HCT116 (cell line): Measurements from ENCODE around the gene RSPH6A. TPM values are rescaled to one million over a fixed set of nuclear protein-coding genes. Genes with fewer than 3 reads are reported as not detected.
"Not testable (repeated sequence)": the region's sequence is repeated elsewhere in the genome, so short reads cannot be mapped to it uniquely, and the experiment has no call there.

Experiments used
- ATAC-seq: fragments of 200-7000 bp; cut with Tn5 transposase; 2 replicates; pipeline ENCODE4 v1.9.1; 2020; ENCODE audit warnings: mild to moderate bottlenecking, moderate library complexity
- BruUV-seq: library from RNA; stranded (reverse); fragments of 400-500 nt; replicated peaks from 2 replicates; lab custom pipeline; 2021; lab: Mats Ljungman, UMichigan
- CTCF ChIA-PET: fragments of 300-600 bp; sonication (Branson Sonifier 250); formaldehyde crosslinking; loops from one replicate; lab custom pipeline; 2021; ENCODE audit warnings: antibody characterized with exemption; lab: Charles Lee
- POLR2A ChIA-PET: fragments of 300-600, 350-600 bp; sonication (Branson Sonifier 250); formaldehyde crosslinking; loops from one replicate; lab custom pipeline; 2021; ENCODE audit warnings: antibody characterized with exemption; lab: Charles Lee
- RAD21 ChIA-PET, 2 experiments: fragments of 300-600 bp; sonication (Branson Sonifier 250); formaldehyde crosslinking; loops; one replicate each; lab custom pipeline; 2023; ENCODE audit warnings: low total read pairs in 2 of 2; ENCODE audit not compliant: uncharacterized antibody in 2 of 2, unreplicated experiment in 2 of 2, low non-redundant PET in 1 of 2; lab: Charles Lee
- DNase-seq: peaks from one replicate; pipeline ENCODE4 v3.0.0-alpha.2; 2010; ENCODE audit warnings: low read depth, low spot score
- H2AFZ ChIP-seq: fragments of 200-600 bp; shearing (Covaris generic), sonication (generic); 2 replicates; pipeline ENCODE4 v1.6.1; 2017; ENCODE audit warnings: low read depth, mixed run types, mixed read lengths, antibody characterized with exemption, low read length; ENCODE audit not compliant: poor library complexity, severe bottlenecking
- H3K27ac ChIP-seq: 2 replicates; pipeline ENCODE4 v1.5.1; 2012; ENCODE audit warnings: low read depth, low read length
- H3K27me3 ChIP-seq: fragments of 200-600 bp; sonication (generic); 2 replicates; pipeline ENCODE4 v1.6.1; 2016; ENCODE audit warnings: mixed run types, low read length, mixed read lengths; ENCODE audit not compliant: insufficient read depth
- H3K36me3 ChIP-seq, 2 experiments: fragments of 200-500 bp in 1 of 2; fragments of 200-600 bp in 1 of 2; sonication (Bioruptor generic) in 1 of 2; sonication (generic) in 1 of 2; 2 replicates each; pipeline versions ENCODE4 v1.5.1 to v1.6.1; 2014 to 2016; ENCODE audit warnings: low read length in 2 of 2, inconsistent platforms in 1 of 2, mixed read lengths in 1 of 2, mixed run types in 1 of 2; ENCODE audit not compliant: insufficient read depth in 2 of 2, control insufficient read depth in 1 of 2
- H3K4me1 ChIP-seq, 2 experiments: fragments of 200-600 bp in 1 of 2; sonication (generic) in 1 of 2; 2 replicates each; pipeline versions ENCODE4 v1.5.1 to v1.6.1; 2012 to 2017; ENCODE audit warnings: low read length in 2 of 2, inconsistent platforms in 1 of 2, mild to moderate bottlenecking in 1 of 2, mixed read lengths in 1 of 2, mixed run types in 1 of 2, moderate library complexity in 1 of 2; ENCODE audit not compliant: insufficient read depth in 2 of 2, control insufficient read depth in 1 of 2
- H3K4me2 ChIP-seq: fragments of 200-600 bp; sonication (generic); 2 replicates; pipeline ENCODE4 v1.6.1; 2017; ENCODE audit warnings: mixed run types, low read length, mixed read lengths
- H3K4me3 ChIP-seq, 2 experiments: fragments of 200-600 bp in 1 of 2; sonication (generic) in 1 of 2; replicated peaks in 1 of 2; 2 replicates each; pipeline ENCODE4 v1.5.1; 2011 to 2016; ENCODE audit warnings: low read length in 2 of 2, control low read depth in 1 of 2, low read depth in 1 of 2, mild to moderate bottlenecking in 1 of 2, mixed read lengths in 1 of 2, mixed run types in 1 of 2
- H3K79me2 ChIP-seq: fragments of 200-600 bp; sonication (generic); 2 replicates; pipeline ENCODE4 v1.6.1; 2017; ENCODE audit warnings: mild to moderate bottlenecking, mixed run types, low read length, moderate library complexity, mixed read lengths; ENCODE audit not compliant: insufficient read depth
- H3K9ac ChIP-seq: fragments of 200-600 bp; sonication (generic); 2 replicates; pipeline ENCODE4 v1.6.1; 2016; ENCODE audit warnings: low read length, mixed read lengths
- H3K9me2 ChIP-seq: fragments of 200-600 bp; sonication (generic), shearing (Covaris generic); 2 replicates; pipeline ENCODE4 v1.6.1; 2017; ENCODE audit warnings: mixed run types, mild to moderate bottlenecking, moderate library complexity; ENCODE audit not compliant: insufficient read depth
- H3K9me3 ChIP-seq, 2 experiments: fragments of 200-500 bp in 1 of 2; fragments of 200-600 bp in 1 of 2; sonication (Bioruptor generic) in 1 of 2; sonication (generic) in 1 of 2; 2 replicates each; pipeline ENCODE4 v1.6.1; 2014 to 2017; ENCODE audit warnings: low read length in 2 of 2, mixed read lengths in 2 of 2, inconsistent platforms in 1 of 2, low read depth in 1 of 2, mild to moderate bottlenecking in 1 of 2, mixed run types in 1 of 2, moderate library complexity in 1 of 2; ENCODE audit not compliant: control insufficient read depth in 1 of 2, insufficient read depth in 1 of 2
- H4K20me1 ChIP-seq: fragments of 200-600 bp; sonication (generic), shearing (Covaris generic); 2 replicates; pipeline ENCODE4 v1.6.1; 2017; ENCODE audit warnings: mixed run types, mild to moderate bottlenecking, moderate library complexity; ENCODE audit not compliant: insufficient read depth
- CEBPB ChIP-seq: IDR thresholded peaks from 2 replicates; pipeline ENCODE4 v1.6.1; 2012; ENCODE audit warnings: low read depth
- EGR1 ChIP-seq: IDR thresholded peaks from 2 replicates; pipeline ENCODE4 v1.6.1; 2012; ENCODE audit warnings: low read depth
- ELF1 ChIP-seq: IDR thresholded peaks from 2 replicates; pipeline ENCODE4 v1.6.1; 2012; ENCODE audit warnings: low read depth, borderline replicate concordance
- EZH2phosphoT487 ChIP-seq: fragments of 200-600 bp; IDR thresholded peaks from 2 replicates; pipeline ENCODE4 v1.6.1; 2018; ENCODE audit warnings: antibody characterized with exemption, borderline replicate concordance
- FOSL1 ChIP-seq: IDR thresholded peaks from 2 replicates; pipeline ENCODE4 v1.6.1; 2012; ENCODE audit warnings: low read depth
- SRF ChIP-seq: IDR thresholded peaks from 2 replicates; pipeline ENCODE4 v1.6.1; 2012; ENCODE audit warnings: low read depth
- TCF7L2 ChIP-seq: IDR thresholded peaks from 2 replicates; pipeline ENCODE4 v1.7.0; 2011; ENCODE audit warnings: borderline replicate concordance, inconsistent platforms; ENCODE audit not compliant: insufficient read depth, insufficient read length; ENCODE audit errors: extremely low read depth
- YY1 ChIP-seq: IDR thresholded peaks from 2 replicates; pipeline ENCODE4 v1.6.1; 2011; ENCODE audit warnings: low read length, low read depth, moderate library complexity, mild to moderate bottlenecking; ENCODE audit not compliant: insufficient replicate concordance; ENCODE audit errors: extremely low read depth
- ZBTB33 ChIP-seq: IDR thresholded peaks from 2 replicates; pipeline ENCODE4 v1.6.1; 2011; ENCODE audit warnings: mild to moderate bottlenecking, low read length, moderate library complexity; ENCODE audit not compliant: insufficient replicate concordance; ENCODE audit errors: extremely low read depth
- ZNF274 ChIP-seq: fragments of 200-500 bp; sonication (Bioruptor generic); IDR thresholded peaks from 2 replicates; pipeline ENCODE4 v1.6.1; 2014; ENCODE audit warnings: mild to moderate bottlenecking, low read depth, low read length, inconsistent platforms
- intact Hi-C: fragments of 100-400 bp; cut with micrococcal nuclease; formaldehyde crosslinking; loops from 2 replicates; pipeline ENCODE4 v1.10.0; 2022
- total RNA-seq: library from RNA; stranded (reverse); gene quantifications from one replicate; pipeline ENCODE4 v1.2.1, GENCODE V29; 2021; ENCODE audit not compliant: unreplicated experiment

The RSPH6A gene
- total RNA-seq, 1 experiment from 2014 or later = 0.57 TPM

- DNase-seq = no peak
- POLR2A ChIA-PET = no interaction called here
Observed at GRCh38 chr19:45753548-45753947, 61.6 kb downstream of the RSPH6A start.

GRCh38 chr19:45752639-45753038 lies 62.5 kb downstream of the RSPH6A start:
- Histone ChIP-seq H3K4me2 (no peak overlapping the region), H3K9me3 (no peaks in the 10 kb centered on the region), H3K9ac (no peak overlapping the region), H4K20me1 (no peaks in the 10 kb centered on the region), H3K36me3 (no peaks in the 10 kb centered on the region), H3K9me2 (no peaks in the 10 kb centered on the region), H3K4me3 (no peak overlapping the region), H3K27me3 (no peaks in the 10 kb centered on the region), H2AFZ (no peak overlapping the region), H3K4me1 (no peaks in the 10 kb centered on the region), H3K79me2 (no peaks in the 10 kb centered on the region), H3K27ac (no peak overlapping the region)
- no peak for ATAC-seq
- no TSS peak for BruUV-seq
- intact Hi-C loops = no loop called here
- POLR2A ChIA-PET = no interaction called here
- CTCF ChIA-PET = no interaction called here
- DNase-seq = no peak
- TF ChIP-seq ZNF274 (no peak), TCF7L2 (no peak), SRF (no peak)
- RAD21 ChIA-PET = interaction anchor here in 1 of 2 experiments (0.7 kb wide), 1 partner anchor 14 kb away, joined by 3 read pairs; no protein-coding TSS in a partner anchor

More at GRCh38 chr19:45753548-45753947, 61.6 kb downstream of the RSPH6A start:
- Histone ChIP-seq H3K36me3 (no peaks in the 10 kb centered on the region), H3K4me3 (no peak overlapping the region), H3K4me2 (no peak overlapping the region), H4K20me1 (no peaks in the 10 kb centered on the region), H2AFZ (no peak overlapping the region), H3K27me3 (no peaks in the 10 kb centered on the region), H3K9ac (no peak overlapping the region), H3K27ac (no peak overlapping the region), H3K79me2 (no peaks in the 10 kb centered on the region), H3K9me3 (no peaks in the 10 kb centered on the region), H3K9me2 (no peaks in the 10 kb centered on the region), H3K4me1 (no peaks in the 10 kb centered on the region)
- TF ChIP-seq CEBPB (no peak), YY1 (no peak), EGR1 (no peak), SRF (no peak), ELF1 (no peak), ZBTB33 (no peak), EZH2phosphoT487 (no peak), FOSL1 (no peak)
- CTCF ChIA-PET = no interaction called here
- no TSS peak for BruUV-seq
- RAD21 ChIA-PET = no interaction called here
- intact Hi-C loops = no loop called here
- peak; percentile 66 for ATAC-seq

- H2AFZ ChIP-seq, DNase-seq, H4K20me1 ChIP-seq, H3K9me3 ChIP-seq, H3K9ac ChIP-seq, POLR2A ChIA-PET, H3K9me2 ChIP-seq, H3K4me1 ChIP-seq, H3K27me3 ChIP-seq, H3K4me3 ChIP-seq, H3K79me2 ChIP-seq, H3K27ac ChIP-seq, CTCF ChIA-PET, RAD21 ChIA-PET, BruUV-seq, ATAC-seq, intact Hi-C loops, H3K4me2 ChIP-seq, H3K36me3 ChIP-seq: not testable (repeated sequence)
Observed at GRCh38 chr19:45751483-45751882, 63.6 kb downstream of the RSPH6A start.
